GM21515 (cell line): ENCODE results near the gene RB1.
"Not testable (repeated sequence)": the region's sequence is repeated elsewhere in the genome, so short reads cannot be mapped to it uniquely, and the experiment has no call there.

Experiments used
- ATAC-seq: cut with Tn5 transposase; IDR thresholded peaks from one replicate; pipeline ENCODE4 v1.9.1; 2021; ENCODE audit not compliant: unreplicated experiment

Gene RB1

DNA sequence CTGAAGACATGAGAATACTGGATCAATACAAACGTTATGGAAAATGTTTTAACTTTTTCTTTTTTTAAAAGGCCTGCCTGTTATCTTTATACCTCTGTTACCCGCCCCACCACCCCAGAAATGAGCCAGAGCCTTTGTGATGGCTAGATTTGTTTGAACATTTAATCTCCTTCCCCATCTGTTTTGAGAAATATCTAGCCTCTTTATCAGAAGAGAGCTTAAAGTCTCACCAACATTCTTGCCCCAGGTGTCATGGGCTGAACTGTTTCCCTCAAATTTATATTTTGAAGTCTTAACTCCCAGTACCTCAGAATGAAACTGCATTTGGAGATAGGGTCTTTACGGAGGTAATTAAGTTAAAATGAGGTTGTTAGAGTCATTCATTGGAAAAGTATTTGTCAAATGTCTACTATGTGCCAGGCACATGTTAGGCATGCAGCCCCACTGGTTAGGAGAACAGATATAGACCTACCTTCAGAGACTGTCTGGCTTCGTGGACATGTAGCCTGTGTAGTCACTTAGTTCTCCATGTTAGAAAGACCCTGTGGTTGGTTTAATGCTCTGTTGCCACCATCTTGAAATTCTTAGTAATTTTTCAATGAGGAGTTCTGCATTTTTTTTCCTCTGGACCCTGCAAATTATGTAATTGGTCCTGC, 6.3 kb upstream of the RB1 start:
- ATAC-seq = no peak

DNA sequence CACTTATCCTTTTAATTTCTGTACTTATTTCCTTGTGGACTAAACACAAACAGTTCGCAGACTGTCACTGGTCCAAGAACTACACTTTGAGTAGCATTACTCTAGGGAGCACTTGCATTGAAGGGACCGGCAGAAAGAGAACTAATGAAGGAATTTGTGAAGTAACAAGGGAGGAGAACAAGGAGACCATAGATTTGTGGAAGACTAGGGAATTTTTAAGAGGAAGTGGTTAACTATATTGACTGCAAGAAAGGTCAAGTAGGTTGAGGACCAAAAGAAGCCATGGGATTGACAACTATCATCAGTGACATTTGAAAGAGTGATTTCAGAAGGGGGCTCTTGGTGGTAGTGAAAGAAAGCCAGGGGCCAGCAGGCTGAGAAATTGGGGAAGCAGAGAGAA, 4.0 kb upstream of the RB1 start:
- ATAC-seq = no peak

DNA sequence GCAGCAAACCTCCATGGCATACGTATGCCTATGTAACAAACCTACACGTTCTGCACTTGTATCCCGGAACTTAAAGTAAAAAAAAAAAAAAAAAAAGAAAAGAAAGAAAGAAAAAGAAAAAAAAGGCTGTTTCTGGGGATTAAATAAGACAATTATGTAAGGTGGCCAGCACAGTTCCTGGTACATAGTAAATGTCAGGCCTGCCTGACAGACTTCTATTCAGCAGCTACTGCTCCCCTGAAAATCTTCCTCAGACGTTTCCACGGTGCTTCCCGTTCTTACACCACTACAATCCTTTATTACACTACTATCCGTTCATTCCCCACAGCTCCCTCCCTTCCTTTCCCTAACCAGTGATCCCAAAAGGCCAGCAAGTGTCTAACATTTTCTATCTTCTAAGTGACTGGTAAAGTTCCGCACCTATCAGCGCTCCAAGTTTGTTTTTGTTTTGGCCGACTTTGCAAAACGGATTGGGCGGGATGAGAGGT, 636 bp upstream of the RB1 start:
- no peak for ATAC-seq

DNA sequence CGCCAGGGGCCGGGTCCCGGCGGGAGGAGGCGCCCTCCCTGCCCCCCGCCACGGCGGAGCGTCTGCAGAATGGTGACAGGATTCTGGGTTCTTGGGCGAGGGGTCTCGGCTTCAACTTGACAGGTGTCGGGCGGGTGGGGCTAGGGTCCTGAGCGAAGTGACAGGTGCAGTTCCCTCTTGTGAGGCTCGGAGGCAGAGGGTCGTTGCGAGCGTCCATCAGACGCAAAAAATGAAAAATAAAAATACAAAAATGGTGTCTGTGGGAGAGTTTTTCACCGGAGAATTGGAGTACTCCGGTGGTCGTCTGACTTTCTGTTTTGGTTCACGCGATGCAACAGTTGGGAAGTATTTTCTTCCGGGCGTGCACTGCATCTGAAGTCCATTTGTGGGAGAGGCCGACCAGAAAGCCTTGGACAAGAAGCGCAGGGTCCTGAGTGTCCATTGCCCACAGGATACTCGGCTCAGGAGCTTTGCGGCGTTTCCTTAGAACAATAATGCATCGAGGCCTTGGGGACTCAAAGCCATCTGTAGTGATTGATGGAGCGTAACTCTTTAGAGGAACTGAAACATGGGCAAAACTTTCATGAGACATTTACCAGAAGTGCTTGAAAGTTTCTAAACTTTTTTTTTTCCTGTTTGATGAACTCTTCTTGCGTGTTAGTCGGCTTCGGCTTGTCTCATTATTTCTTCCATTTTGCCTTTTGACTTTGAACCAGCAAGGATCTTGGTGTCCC, 759 bp downstream of the RB1 start:
- ATAC-seq = peak; percentile 68

DNA sequence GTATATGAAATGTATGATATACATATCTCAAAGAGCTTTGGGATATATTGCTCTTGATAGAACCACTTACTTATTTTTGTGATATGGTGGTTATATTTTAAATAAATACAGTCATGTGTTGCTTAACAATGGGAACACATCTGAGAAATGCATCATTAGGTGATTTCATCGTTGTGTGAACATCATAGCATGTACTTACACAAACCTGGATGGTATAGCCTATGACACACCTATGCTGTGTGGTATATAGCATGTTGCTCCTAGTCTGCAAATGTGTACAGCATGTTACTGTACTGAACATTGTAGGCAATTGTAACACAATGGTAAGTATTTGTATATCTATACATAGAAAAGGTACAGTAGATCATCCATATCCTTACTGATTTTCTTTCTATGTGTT, 7.7 kb downstream of the RB1 start:
- no peak for ATAC-seq

DNA sequence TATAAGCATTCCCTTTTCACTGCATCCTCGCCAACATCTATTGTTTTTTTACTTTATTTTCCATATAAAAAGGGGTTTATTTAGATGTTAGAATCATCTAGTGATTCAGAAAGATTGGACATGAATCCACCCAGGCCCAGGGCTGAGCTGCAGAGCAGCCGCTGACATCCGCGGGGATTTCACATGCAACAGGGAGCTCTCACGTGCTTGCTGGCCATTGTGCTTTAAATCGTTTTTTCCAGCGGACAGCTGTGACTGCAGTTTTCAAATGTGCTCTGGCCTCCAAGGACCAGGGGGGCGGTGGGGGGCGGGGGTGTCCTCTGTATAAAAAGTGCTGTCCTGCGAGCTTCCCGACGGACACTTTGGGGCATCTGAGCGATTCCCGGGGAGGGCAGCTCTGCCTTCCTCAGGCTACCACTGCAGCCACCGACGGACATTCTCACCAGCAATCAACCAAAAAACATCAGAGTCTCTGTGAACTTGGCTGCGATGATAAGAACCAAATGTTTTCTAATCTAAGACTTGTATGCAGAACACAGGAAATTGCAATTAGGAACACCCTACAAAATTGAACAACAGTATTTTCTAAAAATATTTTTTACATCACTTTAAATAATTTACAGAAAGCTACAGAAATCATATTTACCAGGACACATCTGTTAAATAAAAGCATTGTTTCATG, 12.6 kb downstream of the RB1 start:
- ATAC-seq = no peak

DNA sequence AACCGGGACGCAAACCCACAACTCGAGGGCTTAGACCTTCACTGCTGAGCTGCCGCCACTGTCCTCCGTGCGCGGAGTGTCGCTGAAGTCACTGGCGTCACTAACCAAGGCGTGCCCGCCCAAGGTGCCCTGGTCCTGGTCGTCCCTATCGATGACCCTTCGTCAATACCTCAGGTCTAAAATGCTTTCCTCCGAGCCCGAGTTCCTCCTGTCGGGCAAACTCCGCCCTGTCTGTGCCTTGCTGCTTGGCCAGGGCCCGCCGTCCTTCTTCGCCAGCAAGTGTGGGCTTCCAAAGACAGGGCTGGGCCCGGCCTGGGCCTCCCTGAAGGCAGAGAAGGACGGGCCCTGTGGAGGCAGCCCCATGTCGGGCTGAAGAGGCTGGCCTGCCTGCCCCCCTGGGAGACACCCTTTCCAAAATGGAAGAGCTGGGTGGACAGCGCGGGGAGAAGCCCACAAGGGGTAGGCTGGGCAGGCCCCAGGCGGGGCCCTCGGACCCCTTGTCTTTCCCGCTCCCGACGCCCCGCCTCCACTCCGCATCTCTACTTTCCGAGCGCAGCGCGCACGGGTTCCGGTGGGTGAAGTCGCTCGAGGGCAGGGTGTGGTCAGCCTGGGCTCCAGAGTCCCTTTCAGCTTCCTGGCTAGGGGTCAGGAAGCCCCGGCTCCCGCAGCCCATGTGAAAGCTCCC, 13.4 kb downstream of the RB1 start:
- no peak for ATAC-seq

DNA sequence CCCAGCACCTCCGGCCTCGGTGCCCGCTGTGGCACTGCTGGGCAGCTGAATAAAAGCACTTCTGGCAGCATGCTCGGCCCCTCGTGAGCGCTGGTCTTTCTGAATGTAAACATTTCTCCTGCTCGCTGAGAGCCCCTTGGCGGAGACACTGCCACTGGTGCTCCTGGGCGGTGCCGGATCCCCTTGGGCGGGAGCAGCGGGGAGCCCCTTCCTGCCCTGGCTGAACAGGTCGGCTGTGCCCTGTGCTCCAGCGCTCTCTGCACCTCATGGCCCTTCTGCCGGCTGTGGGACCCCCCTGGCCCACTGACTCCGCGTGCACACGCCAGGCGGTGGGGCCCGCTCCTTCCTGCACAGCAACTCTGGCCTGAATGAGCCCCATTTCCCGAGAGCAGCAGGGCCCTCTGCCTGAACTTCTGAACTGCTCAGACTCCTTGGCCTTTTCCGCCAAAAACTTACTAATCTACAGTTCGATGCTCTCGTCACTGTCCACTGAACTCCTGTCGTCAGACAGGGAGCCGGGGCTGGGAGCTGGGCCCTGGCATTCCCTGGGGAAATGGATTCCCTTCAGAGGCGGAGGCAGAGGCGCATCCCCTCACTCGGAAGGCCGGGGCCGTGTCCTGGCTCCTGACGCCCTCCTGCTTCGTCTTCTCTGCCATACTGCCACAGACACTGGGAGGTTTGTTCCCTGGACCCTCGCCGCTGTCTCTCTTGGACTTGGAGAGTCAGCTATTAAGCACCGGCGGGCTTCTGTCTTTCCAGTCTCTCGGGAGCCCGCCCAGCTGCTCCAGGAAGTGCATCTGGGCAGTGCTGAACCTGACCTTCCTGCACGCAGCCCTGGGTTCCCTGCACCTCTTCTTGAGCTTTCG, 14.2 kb downstream of the RB1 start:
- no peak for ATAC-seq

DNA sequence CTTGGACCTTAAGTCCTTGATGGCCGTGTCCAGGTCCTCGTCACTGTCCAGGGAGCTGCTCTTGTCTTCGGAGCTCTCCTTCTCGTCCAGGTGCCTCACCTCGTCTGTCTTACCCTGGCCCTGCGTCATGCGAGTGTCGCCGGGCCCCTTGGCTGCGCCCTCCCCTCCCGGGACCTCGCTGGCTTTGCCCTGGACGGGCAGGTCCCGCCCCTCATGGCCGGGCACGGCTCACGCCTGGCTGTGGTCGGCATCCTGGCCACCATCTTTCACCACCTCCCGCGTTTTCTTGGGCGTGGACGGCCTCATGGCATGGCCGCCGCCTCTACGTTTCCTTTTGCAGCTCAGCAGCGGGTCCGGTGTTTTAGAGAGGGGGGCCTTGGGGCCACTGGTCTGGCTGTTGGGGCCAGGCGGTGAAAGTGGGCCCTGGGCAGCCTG, 14.8 kb downstream of the RB1 start:
- ATAC-seq = no peak

DNA sequence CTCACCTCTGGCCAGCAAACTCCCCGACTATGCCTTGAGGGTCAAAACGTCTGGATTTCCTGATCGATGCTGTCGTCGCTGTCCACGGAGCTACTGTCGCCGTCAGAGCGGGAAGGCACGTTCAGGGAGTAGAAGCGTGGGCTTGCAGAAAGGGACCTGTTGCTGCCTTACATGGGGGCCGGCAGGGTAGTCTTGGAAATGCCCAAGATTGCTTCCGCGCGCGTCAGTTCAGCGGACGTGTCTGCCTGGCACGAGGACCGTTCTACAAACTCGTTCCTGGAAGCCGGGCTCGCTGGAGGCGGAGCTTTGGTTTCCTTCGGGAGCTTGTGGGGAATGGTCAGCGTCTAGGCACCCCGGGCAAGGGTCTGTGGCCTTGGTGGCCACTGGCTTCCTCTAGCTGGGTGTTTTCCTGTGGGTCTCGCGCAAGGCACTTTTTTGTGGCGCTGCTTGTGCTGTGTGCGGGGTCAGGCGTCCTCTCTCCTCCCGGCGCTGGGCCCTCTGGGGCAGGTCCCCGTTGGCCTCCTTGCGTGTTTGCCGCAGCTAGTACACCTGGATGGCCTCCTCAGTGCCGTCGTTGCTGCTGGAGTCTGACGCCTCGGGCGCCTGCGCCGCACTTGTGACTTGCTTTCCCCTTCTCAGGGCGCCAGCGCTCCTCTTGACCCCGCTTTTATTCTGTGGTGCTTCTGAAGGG, 15.4 kb downstream of the RB1 start:
- ATAC-seq = no peak

DNA sequence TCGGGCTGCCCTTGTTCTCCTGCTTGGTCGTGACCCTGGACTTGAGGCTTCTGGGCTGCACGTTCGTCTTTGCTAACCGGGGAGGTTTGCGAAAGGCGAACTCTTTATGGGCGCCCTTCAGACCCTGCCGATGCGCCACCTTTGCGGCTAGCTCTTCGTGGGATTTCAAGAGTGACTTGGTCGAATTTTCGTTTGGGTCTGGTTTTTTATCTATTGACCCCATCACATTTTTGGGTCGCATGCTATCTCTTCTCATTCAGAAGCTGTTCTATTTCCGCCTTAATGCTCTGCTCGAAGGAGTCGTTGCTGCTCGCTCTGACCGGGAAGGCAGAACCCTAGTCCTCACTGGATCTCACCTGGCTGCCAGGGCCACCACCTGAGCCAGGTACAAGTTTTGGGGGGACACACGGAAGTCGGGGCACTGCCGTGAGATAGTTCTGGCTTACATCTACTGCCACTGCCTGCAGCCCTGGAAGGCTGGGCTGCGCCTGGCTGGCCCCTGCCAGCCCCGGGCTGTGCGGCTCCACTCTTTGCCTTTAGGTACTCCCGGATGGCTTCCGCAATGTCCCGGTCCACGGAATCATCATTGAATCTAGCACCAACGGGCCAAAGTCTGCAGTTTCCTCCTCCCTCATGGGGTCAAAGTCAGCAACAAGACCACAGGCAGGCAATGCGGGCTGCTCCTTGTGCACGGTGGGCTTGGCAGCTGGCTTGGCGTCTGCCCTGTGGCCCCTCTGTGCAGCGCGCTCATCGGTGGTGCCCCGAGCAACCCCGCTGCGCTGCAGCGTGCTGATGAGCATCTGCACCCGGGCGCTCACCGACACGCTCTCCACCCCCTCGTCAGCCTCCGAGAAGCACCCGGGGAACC, 16.2 kb downstream of the RB1 start:
- ATAC-seq = no peak

DNA sequence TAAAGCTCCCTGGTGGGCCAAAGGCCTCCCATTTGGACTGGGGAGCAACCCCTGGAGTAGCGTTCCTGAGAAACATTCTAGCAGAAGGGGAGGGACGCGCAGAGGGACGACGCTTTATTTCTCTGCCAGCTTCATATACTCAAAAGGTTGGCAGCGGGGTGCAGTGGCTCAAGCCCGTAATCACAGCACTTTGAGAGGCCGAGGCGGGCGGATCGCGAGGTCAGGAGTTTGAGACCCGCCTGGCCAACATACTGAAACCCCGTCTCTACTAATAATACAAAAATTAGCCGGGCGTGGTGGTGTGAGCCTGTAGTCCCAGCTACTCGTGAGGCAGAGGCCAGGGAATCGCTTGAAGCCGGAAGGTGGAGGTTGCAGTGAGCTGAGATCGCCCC, 16.8 kb downstream of the RB1 start:
- ATAC-seq = no peak

DNA sequence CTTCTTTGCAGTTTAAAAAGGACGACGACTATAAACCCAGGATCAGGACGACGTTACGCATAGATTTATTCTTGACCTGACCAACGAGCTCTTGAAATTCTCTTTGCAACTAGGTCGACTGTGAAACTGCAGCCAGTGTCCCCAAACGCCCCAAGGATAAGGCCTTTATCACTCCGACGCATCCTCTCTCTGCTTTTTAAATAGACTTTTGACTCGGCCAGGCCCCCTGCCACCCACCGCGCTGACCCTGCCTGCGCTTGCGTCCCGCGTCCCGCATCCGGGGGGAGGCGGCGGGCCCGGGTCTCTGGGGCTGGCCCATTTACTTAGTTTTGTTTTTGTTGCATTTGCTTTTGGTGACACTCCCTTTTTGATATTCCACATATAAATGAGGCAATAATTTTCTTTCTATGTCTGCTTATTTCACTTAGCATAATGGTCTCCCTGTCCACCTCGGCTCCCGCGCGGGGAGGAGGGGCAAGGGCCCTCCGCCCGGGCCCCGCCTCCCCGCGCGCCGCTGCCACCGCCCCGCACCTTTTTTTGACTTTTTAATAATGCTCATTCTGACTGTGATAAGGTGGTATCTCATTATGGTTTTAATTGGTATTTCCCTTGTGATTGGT, 17.4 kb downstream of the RB1 start:
- no peak for ATAC-seq

DNA sequence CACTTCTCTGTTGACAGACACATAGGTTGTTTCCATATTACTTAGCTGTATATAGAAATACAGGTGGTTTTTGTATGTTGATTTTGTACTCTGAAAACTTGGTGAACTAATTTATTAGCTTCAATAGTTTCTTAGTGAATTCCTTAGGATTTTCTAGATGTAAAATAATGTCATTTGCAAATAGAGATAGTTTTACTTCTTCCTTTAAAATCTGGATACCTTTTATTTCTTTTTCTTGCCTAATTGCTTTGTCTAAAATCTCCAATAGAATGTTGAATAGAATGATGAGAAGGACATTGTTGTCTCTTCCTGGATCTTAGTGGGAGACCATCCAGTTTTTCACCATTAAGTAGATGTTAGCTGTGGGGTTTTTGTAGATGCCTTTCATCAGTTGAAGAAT, 18.7 kb downstream of the RB1 start:
- ATAC-seq = no peak

DNA sequence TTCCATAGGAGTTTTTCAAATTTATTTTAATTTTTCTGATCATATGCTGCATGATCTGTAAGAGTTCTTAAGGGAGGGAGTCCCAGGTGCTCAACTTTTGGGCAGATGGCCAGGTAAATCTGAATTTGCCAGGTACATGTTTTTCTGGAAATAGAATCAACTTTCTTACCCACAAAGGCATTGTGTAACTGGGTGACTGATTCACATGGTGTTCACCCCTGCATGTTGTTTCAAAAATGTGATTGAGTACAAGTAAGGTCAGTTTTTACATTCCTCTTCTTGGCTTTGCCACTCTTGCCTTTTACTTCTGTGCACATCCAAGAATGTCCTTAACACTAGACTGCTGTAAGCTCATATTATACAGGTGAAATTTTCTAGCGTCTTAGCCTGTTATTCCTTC, 30.4 kb downstream of the RB1 start:
- ATAC-seq = no peak

DNA sequence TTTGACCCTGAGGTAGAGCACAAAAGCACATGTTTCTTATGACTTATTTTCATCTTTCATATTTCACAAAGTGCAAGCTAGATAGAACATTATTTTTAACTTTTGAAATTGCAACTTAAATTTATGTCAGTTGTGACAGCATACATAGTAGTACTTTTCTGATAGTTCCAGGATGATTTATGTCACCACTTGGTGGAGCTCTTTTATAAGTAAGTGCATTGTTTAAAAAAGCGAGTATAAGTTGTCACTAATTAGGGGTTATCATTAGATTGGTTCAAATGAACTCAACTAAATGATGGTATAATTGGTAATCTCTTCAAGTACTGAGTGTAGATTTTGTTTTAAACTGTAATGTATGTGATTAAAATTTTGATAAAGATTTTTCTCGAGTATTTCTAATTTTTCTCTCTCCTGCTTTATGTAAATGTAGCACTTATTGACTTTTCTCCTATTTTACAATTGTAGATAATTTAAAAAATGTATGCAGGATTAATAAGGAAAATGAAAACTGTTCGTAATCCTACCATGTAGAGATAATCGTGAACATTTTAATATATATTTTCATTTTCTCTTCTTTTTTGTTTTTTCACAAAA, 31.1 kb downstream of the RB1 start:
- ATAC-seq = no peak

DNA sequence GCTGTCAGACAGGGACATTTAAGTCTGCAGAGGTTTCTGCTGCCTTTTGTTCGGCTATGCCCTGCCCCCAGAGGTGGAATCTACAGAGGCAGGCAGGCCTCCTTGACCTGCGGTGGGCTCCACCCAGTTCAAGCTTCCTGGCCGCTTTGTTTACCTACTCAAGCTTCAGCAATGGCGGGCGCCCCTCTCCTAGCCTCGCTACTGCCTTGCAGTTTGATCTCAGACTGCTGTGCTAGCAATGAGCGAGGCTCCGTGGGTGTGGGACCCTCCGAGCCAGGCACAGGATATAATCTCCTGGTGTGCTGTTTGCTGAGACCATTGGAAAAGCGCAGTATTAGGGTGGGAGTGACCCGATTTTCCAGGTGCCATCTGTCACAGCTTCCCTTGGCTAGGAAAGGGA, 35.6 kb downstream of the RB1 start:
- ATAC-seq = not testable (repeated sequence)

DNA sequence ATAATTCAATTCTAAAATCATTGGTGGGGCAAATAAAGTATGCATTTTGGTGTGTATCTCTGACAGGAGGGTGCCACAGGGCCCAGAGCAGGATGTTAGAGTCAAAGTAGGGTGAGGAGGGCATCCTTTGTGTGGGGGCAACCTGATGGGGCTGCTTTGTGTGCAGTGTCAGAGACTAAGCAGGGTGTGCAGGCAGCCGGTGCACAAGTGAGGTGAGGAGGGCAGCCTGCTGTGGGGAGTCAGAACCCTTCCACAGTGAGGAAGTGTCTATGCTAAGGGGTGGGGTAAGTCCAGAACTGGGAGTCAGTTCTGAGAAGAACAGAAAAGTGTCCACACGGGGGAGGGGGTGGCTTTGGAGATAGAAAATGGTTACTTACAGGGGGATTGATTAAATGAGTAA, 40.7 kb downstream of the RB1 start:
- no peak for ATAC-seq
